ENCODE results near the gene SCN1B.
A peak's percentile ranks its signal among the peaks of the same experiment; 100 is the strongest.
"Not testable (repeated sequence)": the region's sequence is repeated elsewhere in the genome, so short reads cannot be mapped to it uniquely, and the experiment has no call there.

SCN1B gene

GRCh38 chr19:35000647-35001501 lies 29.4 kb upstream of the SCN1B start:
- DNase-seq (ENCODE audit: low read depth): peak; percentile 53

DNA sequence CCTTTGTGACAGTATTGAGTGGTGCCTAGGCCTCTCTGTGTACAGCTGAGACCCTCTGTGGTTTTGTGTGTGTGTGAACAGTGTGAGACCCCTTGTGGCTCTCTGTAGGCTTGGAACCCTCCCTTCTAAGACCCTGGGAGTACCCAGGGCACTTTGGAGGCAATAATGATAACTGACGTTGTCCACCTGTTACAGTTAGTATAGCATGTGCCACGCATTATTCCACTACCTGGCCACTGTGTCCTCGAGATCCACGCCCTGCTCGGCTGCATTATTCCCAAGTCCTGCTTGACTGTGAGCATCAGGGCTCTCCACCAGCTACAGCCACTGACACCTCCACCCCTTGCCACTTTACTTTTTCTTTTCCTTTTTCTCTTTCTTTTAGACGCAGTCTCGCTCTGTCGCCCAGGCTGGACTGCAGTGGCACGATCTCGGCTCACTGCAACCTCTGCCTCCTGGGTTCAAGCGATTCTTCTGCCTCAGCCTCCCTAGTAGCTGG lies 28.2 kb upstream of the SCN1B start:
- DNase-seq (ENCODE audit: low read depth): no peak

GRCh38 chr19:35004517-35005255 lies 25.6 kb upstream of the SCN1B start:
- DNase-seq (ENCODE audit: low read depth): no peak

- DNase-seq (ENCODE audit: low read depth): no peak
Measured at GRCh38 chr19:35005256-35005977, 24.9 kb upstream of the SCN1B start.

GRCh38 chr19:35006007-35006341 lies 24.3 kb upstream of the SCN1B start:
- not testable (repeated sequence) for DNase-seq (ENCODE audit: low read depth)

GRCh38 chr19:35006342-35006998 lies 23.8 kb upstream of the SCN1B start:
- DNase-seq (ENCODE audit: low read depth): peak; percentile 84

DNA sequence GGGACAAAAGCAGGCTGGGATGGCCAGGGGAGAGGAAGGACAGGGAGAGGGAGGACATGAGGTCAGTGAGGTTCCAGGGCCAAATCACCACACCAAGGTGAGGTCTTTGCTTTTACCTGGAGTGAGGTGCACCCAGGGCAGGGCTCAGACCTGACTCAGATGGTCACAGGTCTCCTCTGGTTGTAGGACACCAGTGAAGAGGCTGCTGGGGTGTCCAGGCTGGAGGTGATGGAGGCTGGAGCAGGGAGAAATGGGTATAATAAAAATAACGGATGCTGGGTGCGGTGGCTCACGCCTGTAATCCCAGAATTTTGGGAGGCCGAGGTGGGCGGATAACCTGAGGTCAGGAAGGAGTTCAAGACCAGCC lies 23.3 kb upstream of the SCN1B start:
- no peak for DNase-seq (ENCODE audit: low read depth)

- DNase-seq (ENCODE audit: low read depth): not testable (repeated sequence)
Measured at GRCh38 chr19:35007427-35007826, 22.8 kb upstream of the SCN1B start.

- no peak for DNase-seq (ENCODE audit: low read depth)
Measured at GRCh38 chr19:35008891-35009341, 21.4 kb upstream of the SCN1B start.

DNA sequence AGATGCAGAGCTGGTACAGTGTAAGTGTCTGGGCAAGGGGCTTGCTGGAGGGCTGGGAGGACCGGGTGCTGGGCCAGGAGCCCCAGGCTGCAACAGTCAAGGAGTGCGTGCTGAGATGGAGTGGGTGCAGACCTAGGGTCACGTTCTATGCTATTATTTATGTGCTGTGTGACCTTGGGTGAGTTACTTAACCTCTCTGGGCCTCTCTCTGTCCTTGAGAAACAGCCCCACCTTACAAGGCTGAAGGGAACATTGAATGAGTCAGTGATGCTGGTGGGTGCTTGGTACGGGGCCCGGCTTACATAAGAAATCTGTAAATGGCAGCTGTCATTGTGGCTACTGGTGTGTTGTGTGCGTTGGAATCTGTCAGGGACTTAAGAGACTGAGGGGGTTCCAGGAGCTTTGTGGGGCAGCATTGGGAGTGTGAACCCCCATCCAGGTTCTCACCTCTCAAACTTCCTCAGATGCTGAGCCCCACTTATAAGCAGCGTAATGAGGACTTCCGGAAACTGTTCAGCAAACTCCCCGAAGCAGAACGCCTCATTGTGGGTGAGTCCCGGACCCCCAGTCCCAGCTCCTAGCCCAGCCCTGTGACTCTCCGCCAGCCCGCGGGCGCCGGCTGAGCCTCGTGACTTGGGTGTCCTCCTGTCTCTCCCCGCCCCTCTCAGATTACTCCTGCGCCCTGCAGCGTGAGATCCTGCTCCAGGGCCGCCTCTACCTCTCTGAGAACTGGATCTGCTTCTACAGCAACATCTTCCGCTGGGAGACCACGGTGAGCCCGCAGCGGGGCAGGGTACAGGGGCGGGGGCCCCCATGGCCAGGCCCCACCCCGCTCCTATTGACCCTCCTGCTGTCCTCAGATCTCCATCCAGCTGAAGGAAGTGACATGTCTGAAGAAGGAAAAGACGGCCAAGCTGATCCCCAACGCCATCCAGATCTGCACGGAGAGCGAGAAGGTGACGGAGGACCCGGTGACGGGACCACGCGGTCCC lies 20.6 kb upstream of the SCN1B start:
- DNase-seq (ENCODE audit: low read depth): no peak

DNA sequence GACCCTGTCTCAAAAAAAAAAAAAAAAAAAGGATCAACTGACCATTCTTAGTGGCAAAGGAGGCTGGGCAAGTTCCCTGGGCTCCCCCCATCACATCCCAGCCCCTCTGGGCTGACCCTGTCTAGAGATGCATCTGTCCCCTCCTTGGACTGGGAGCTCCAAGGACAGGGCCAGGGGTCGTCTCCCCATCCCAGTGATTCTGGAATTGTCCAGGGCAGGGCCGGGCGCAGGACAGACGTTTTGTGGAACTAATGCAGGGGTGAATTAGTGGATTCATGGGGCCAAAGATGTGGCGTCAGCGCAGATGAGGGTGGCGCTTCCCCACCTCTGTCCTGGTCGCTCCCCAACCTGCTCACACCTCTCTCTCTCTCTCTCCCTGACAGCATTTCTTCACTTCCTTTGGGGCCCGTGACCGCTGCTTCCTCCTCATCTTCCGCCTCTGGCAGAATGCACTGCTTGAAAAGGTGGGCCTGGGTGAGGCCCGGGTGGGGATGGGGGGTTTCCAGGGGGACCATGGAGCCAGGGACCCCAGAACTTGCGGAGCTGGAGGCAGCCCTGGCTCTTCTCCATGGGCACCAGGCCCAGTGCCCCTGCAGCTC lies 19.1 kb upstream of the SCN1B start:
- DNase-seq (ENCODE audit: low read depth): no peak

- no peak for DNase-seq (ENCODE audit: low read depth)
Measured at GRCh38 chr19:35011737-35012682, 18.3 kb upstream of the SCN1B start.

GRCh38 chr19:35013041-35013819 lies 17.0 kb upstream of the SCN1B start:
- DNase-seq (ENCODE audit: low read depth): peak; percentile 61

GRCh38 chr19:35013820-35014754 lies 16.2 kb upstream of the SCN1B start:
- DNase-seq (ENCODE audit: low read depth): no peak

DNA sequence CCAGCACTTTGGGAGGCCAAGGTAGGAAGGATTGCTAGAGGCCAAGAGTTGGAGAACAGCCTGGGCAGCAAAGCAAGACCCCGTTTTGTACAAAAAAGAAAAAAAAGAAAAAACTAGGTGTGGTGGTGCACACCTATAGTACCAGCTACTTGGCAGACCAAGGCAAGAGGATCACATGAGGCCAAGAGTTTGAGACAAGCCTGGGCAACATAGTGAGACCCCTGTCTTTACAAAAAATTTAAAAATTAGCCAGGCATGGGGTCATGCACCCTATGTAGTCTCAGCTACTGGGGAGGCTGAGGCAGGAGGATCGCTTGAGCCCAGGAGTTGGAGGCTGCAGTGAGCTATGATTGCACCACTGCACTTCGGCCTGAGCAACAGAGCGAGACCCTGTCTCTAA lies 15.5 kb upstream of the SCN1B start:
- not testable (repeated sequence) for DNase-seq (ENCODE audit: low read depth)

GRCh38 chr19:35015270-35015953 lies 14.9 kb upstream of the SCN1B start:
- DNase-seq (ENCODE audit: low read depth): no peak

- DNase-seq (ENCODE audit: low read depth): no peak
Measured at GRCh38 chr19:35015954-35016351, 14.3 kb upstream of the SCN1B start.

All from ELR (cell line).